Sigmoid colon (tissue), 7 donors: ENCODE data around the gene CCL1. TPM values are rescaled to one million over a fixed set of nuclear protein-coding genes. Genes with fewer than 3 reads are reported as not detected.

Experiments used
- DNase-seq: peaks from one replicate; pipeline ENCODE4 v3.0.0-alpha.2; 2019
- H3K27ac ChIP-seq, 4 donors: fragments of 200-600 bp; sonication (generic); one replicate each; pipeline ENCODE4 v1.5.1; 2016 to 2019; ENCODE audit warnings: mild to moderate bottlenecking in 1 of 4
- H3K27me3 ChIP-seq, 3 donors: fragments of 200-600 bp; sonication (generic); one replicate each; pipeline ENCODE4 v1.5.1; 2019; ENCODE audit warnings: mild to moderate bottlenecking in 1 of 3
- H3K36me3 ChIP-seq, 4 donors: fragments of 200-600 bp; sonication (generic); one replicate each; pipeline ENCODE4 v1.5.1; 2016 to 2019
- H3K4me1 ChIP-seq, 4 donors: fragments of 200-600 bp; sonication (generic); one replicate each; pipeline ENCODE4 v1.5.1; 2017 to 2019
- H3K4me3 ChIP-seq, 4 donors: fragments of 200-600 bp; sonication (generic); one replicate each; pipeline ENCODE4 v1.5.1; 2017 to 2019; ENCODE audit warnings: mild to moderate bottlenecking in 2 of 4, moderate library complexity in 1 of 4
- H3K9me3 ChIP-seq, 4 donors: fragments of 200-600 bp in 3 of 4; sonication (generic) in 3 of 4; one replicate each; pipeline versions ENCODE4 v1.5.1 to v1.6.1; 2013 to 2019
- EP300 ChIP-seq, 4 donors: sonication (generic); formaldehyde crosslinking; IDR thresholded peaks; one replicate each; pipeline ENCODE4 v1.6.1; 2017; ENCODE audit warnings: antibody characterized with exemption in 4 of 4
- POLR2A ChIP-seq, 2 donors: fragments of 450-650 bp; IDR thresholded peaks; one replicate each; pipeline ENCODE4 v1.6.1; 2016; ENCODE audit warnings: antibody characterized with exemption in 2 of 2, mild to moderate bottlenecking in 2 of 2, moderate library complexity in 2 of 2
- POLR2AphosphoS5 ChIP-seq, 4 donors: sonication (generic); formaldehyde crosslinking; IDR thresholded peaks; one replicate each; pipeline ENCODE4 v1.6.1; 2017; ENCODE audit warnings: antibody characterized with exemption in 4 of 4
- WGBS, 2 donors: extraction: QIAGEN DNeasy Blood & Tissue Kit; methylation state at CpG; one replicate each; pipeline ENCODE4 v1.1.7; 2013; 5-methylcytosine and 5-hydroxymethylcytosine counted together
- intact Hi-C: fragments of 100-400 bp; cut with DNase I; formaldehyde crosslinking; loops from one replicate; pipeline ENCODE4 v1.15.1; 2023
- polyA plus RNA-seq, 3 donors: library from polyadenylated mRNA; stranded (reverse); fragments of 200-250 nt; gene quantifications; one replicate each; pipeline ENCODE4 v1.2.3, GENCODE V29; 2013
- total RNA-seq, 4 donors: library from RNA; depleted of rRNA; stranded (reverse); fragments of >200 nt; gene quantifications; one replicate each; pipeline ENCODE4 v1.1.0, GENCODE V29; 2016
- TF ChIP-seq, protein P1 (sequence below), 4 experiments: fragments of 450-650 bp in 3 of 4; fragments of 200-600 bp in 1 of 4; IDR thresholded peaks; one replicate each; pipeline ENCODE4 v1.5.1; 2016 to 2019; ENCODE audit warnings: antibody characterized with exemption in 4 of 4, mild to moderate bottlenecking in 3 of 4, moderate library complexity in 2 of 4
- donor health status: healthy with polysubstance abuse.
- donor health status: Bipolar disorder and iron deficiency.
- donor health status: healthy.

CCL1 gene
- total and polyA plus RNA-seq, 7 donors, result not detected

DNA sequence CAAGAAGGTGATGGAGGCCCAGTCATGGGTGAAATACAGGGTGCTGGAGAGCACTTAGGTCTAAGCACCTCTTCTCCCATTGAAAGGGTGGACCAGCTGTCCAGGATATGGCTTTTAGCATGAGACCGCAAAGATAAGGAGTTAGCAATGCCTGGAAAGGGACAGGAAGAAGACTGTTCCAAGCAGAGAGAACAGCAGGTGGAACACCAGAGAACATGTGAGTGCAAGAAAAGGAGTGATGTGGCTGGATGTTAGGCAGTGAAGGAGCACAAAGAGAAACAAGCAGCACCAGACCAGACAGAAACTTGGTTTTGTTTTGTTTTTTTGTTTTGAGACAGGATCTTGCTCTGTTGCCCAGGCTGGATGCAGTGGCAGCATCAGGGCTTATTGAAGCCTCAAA, 45.4 kb upstream of the CCL1 start:
- Histone ChIP-seq H3K36me3 (no peaks in the 10 kb centered on the region), H3K4me1 (no peaks in the 10 kb centered on the region), H3K27ac (no peak overlapping the region), H3K9me3 (no peaks in the 10 kb centered on the region), H3K4me3 (no peak overlapping the region), H3K27me3 (peaks cover 0 to 46% (median 0%) of the 10 kb centered on the region in 3 donors)
- intact Hi-C loops, result no loop called here
- DNase-seq, result no peak
- TF ChIP-seq EP300 (IDR thresholded peaks at IDR 0.05) (no peak), POLR2AphosphoS5 (IDR thresholded peaks at IDR 0.05) (no peak), POLR2A (IDR thresholded peaks at IDR 0.05) (no peak)
- TF ChIP-seq, protein P1, sequence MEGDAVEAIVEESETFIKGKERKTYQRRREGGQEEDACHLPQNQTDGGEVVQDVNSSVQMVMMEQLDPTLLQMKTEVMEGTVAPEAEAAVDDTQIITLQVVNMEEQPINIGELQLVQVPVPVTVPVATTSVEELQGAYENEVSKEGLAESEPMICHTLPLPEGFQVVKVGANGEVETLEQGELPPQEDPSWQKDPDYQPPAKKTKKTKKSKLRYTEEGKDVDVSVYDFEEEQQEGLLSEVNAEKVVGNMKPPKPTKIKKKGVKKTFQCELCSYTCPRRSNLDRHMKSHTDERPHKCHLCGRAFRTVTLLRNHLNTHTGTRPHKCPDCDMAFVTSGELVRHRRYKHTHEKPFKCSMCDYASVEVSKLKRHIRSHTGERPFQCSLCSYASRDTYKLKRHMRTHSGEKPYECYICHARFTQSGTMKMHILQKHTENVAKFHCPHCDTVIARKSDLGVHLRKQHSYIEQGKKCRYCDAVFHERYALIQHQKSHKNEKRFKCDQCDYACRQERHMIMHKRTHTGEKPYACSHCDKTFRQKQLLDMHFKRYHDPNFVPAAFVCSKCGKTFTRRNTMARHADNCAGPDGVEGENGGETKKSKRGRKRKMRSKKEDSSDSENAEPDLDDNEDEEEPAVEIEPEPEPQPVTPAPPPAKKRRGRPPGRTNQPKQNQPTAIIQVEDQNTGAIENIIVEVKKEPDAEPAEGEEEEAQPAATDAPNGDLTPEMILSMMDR (IDR thresholded peaks at IDR 0.05), result no peak
- WGBS, 2 donors, result 84 to 86% methylated on average over 1 of the region's 1 CpG

DNA sequence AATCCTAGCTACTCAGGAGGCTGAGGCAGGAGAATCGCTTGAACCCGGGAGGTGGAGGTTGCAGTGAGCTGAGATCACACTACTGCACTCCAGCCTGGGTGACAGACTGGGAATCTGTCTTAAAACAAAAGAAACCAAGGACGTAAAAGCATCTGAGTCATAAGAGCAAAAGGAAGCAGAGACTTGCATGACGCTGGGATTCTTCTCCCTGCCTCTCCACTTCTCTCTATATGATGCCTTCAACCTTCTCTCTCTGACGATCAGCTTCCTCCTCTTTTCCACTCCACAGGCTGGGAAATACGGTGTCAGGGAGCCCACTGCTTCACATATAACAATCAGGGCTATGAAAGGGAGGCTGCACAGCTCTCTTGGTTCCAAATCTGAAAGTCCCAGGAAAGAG, 43.2 kb upstream of the CCL1 start:
- H3K4me1 ChIP-seq, result no peaks in the 10 kb centered on the region
- H3K36me3 ChIP-seq, result no peaks in the 10 kb centered on the region
- WGBS, 2 donors, result 80 to 86% methylated on average over 6 of the region's 6 CpGs
- H3K27me3 ChIP-seq, result peaks cover 0 to 33% (median 0%) of the 10 kb centered on the region in 3 donors
- TF ChIP-seq POLR2A (IDR thresholded peaks at IDR 0.05) (no peak), POLR2AphosphoS5 (IDR thresholded peaks at IDR 0.05) (no peak), EP300 (IDR thresholded peaks at IDR 0.05) (no peak)
- TF ChIP-seq, protein P1 (IDR thresholded peaks at IDR 0.05), result no peak
- intact Hi-C loops, result no loop called here
- H3K27ac ChIP-seq, result no peak overlapping the region
- H3K4me3 ChIP-seq, result no peak overlapping the region
- DNase-seq, result no peak
- no peaks in the 10 kb centered on the region for H3K9me3 ChIP-seq

DNA sequence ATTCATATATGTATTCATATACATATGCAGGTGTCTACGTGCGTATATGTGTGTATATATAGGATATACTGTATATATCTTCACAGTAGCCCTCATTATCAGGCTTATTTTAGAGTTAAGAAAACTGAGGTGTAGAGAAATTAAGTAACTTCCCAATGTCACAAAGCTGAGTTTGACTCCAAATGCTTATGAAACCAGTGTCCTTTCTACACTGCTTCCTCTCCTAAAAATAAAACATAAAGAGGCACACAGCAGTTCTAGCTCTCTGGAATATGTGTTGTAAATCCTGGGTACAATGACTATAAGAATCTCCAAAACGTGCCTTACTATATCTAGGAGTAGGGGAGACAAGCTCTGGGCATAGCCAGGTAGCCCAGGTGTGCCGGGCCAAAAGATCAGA, 40.0 kb upstream of the CCL1 start:
- no peak for TF ChIP-seq EP300 (IDR thresholded peaks at IDR 0.05)
- TF ChIP-seq POLR2A (IDR thresholded peaks at IDR 0.05), result no peak
- TF ChIP-seq, protein P1 (IDR thresholded peaks at IDR 0.05), result no peak
- Histone ChIP-seq H3K27me3 (peaks cover 0 to 7% (median 0%) of the 10 kb centered on the region in 3 donors), H3K9me3 (no peaks in the 10 kb centered on the region), H3K4me3 (no peak overlapping the region), H3K4me1 (no peaks in the 10 kb centered on the region), H3K36me3 (no peaks in the 10 kb centered on the region), H3K27ac (no peak overlapping the region)
- 58 to 62% methylated on average over 4 of the region's 4 CpGs for WGBS, 2 donors
- intact Hi-C loops, result no loop called here
- no peak for DNase-seq

DNA sequence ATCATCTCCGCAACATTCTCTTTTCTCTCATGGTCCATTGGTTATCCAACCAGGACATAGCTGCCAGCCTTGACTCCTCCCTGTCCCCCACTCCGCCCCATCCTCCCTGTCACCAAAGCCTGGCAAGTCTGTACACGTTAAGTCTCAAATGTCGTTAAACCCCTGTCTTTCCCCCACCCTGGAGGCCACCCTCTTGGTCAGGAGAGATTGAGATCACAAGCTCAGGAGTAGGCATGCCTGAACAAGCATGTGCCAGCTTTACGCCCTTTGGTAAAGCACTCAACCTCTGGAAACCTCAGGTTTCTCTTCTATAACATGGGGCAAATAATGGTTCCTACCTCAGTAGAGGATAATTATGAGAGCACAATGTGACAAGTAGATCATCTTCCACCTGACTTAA, 38.1 kb upstream of the CCL1 start:
- no peak overlapping the region for H3K4me3 ChIP-seq
- H3K9me3 ChIP-seq, result no peaks in the 10 kb centered on the region
- DNase-seq, result no peak
- H3K27ac ChIP-seq, result no peak overlapping the region
- intact Hi-C loops, result no loop called here
- no peaks in the 10 kb centered on the region for H3K27me3 ChIP-seq
- H3K4me1 ChIP-seq, result no peaks in the 10 kb centered on the region
- TF ChIP-seq POLR2AphosphoS5 (IDR thresholded peaks at IDR 0.05), result no peak
- no peak for TF ChIP-seq POLR2A (IDR thresholded peaks at IDR 0.05)
- TF ChIP-seq, protein P1 (IDR thresholded peaks at IDR 0.05), result no peak
- no peak for TF ChIP-seq EP300 (IDR thresholded peaks at IDR 0.05)
- 82 to 85% methylated on average over 5 of the region's 5 CpGs for WGBS, 2 donors
- H3K36me3 ChIP-seq, result no peaks in the 10 kb centered on the region

DNA sequence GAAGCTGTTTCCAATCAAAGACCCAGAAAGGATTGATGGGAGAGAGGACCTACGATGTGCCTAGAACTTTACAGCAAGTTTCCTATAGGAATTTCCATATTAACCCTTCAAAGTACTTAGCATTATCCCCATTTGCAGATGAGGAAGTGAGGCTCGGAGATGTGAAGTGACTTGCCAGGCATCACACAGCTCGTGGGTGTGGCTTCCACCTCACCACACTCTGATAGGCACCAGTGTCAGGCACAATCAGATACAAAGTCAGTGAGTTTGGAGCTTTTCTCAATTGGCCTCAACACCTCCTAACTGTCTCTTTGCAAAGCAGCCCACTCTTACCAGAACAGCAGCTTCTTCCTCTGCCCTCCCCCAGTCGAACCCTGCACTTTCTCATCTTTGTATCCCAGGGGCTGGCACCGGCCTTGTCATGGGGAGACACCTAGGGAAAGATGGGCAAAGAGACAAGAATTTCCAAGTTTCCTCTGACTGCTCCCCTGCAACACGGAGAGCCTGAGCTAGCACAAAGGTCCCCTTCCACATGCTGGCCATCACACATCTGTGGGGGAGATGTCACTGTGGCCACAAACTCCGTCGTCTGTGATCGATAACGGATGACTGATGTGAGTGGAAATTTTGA, 37.4 kb upstream of the CCL1 start:
- no peaks in the 10 kb centered on the region for H3K27me3 ChIP-seq
- TF ChIP-seq, protein P1 (IDR thresholded peaks at IDR 0.05), result no peak
- TF ChIP-seq EP300 (IDR thresholded peaks at IDR 0.05) (no peak), POLR2A (IDR thresholded peaks at IDR 0.05) (no peak), POLR2AphosphoS5 (IDR thresholded peaks at IDR 0.05) (no peak)
- no peaks in the 10 kb centered on the region for H3K36me3 ChIP-seq
- 66 to 76% methylated on average over 10 of the region's 10 CpGs for WGBS, 2 donors
- no peak overlapping the region for H3K4me3 ChIP-seq
- no peak overlapping the region for H3K27ac ChIP-seq
- no peaks in the 10 kb centered on the region for H3K4me1 ChIP-seq
- no peak for DNase-seq
- intact Hi-C loops, result no loop called here
- no peaks in the 10 kb centered on the region for H3K9me3 ChIP-seq
